Neural progenitor cell (in vitro differentiated cells): Measurements from ENCODE around the gene HOATZ. TPM values are rescaled to one million over a fixed set of nuclear protein-coding genes. Genes with fewer than 3 reads are reported as not detected.

Source experiments
- DNase-seq: peaks from one replicate; pipeline ENCODE4 v3.0.0-alpha.2; 2016; ENCODE audit warnings: low spot score
- H2AFZ ChIP-seq: fragments of 200-600 bp; sonication (generic); replicated peaks from 2 replicates; pipeline ENCODE4 v1.6.1; 2016; ENCODE audit warnings: antibody characterized with exemption
- H3F3A ChIP-seq: fragments of 200-600 bp; sonication (generic); 2 replicates; pipeline ENCODE4 v1.6.1; 2016; ENCODE audit warnings: antibody characterized with exemption, low read depth
- H3K27ac ChIP-seq: fragments of 200-600 bp; sonication (generic); 2 replicates; pipeline ENCODE4 v1.5.1; 2016; ENCODE audit warnings: mild to moderate bottlenecking
- H3K27me3 ChIP-seq: fragments of 200-600 bp; sonication (generic); 2 replicates; pipeline ENCODE4 v1.6.1; 2016; ENCODE audit warnings: mild to moderate bottlenecking, moderate library complexity
- H3K36me3 ChIP-seq: fragments of 200-600 bp; sonication (generic); 2 replicates; pipeline ENCODE4 v1.5.1; 2016
- H3K4me1 ChIP-seq: fragments of 200-600 bp; sonication (generic); 2 replicates; pipeline ENCODE4 v1.6.1; 2016; ENCODE audit warnings: mixed run types
- H3K4me2 ChIP-seq: fragments of 200-600 bp; sonication (generic); 2 replicates; pipeline ENCODE4 v1.6.1; 2016
- H3K4me3 ChIP-seq: fragments of 200-600 bp; sonication (generic); 2 replicates; pipeline ENCODE4 v1.5.1; 2016
- H3K79me2 ChIP-seq: fragments of 200-600 bp; sonication (generic); 2 replicates; pipeline ENCODE4 v1.6.1; 2016; ENCODE audit warnings: low read depth
- H3K9ac ChIP-seq: fragments of 200-600 bp; sonication (generic); 2 replicates; pipeline ENCODE4 v1.6.1; 2016
- H3K9me3 ChIP-seq: fragments of 200-600 bp; sonication (generic); 2 replicates; pipeline ENCODE4 v1.5.1; 2016; ENCODE audit warnings: low read depth
- H4K20me1 ChIP-seq: fragments of 200-600 bp; sonication (generic); 2 replicates; pipeline ENCODE4 v1.6.1; 2016; ENCODE audit warnings: low read depth
- H3K27ac Mint-ChIP-seq: 3 replicates; pipeline ENCODE4 v1.8.0; 2021; ENCODE audit warnings: mixed read lengths
- H3K27me3 Mint-ChIP-seq: 2 replicates; pipeline ENCODE4 v1.8.0; 2022; ENCODE audit warnings: low read depth, mild to moderate bottlenecking, inconsistent platforms, moderate library complexity, mixed read lengths; ENCODE audit not compliant: insufficient read depth
- H3K36me3 Mint-ChIP-seq: 3 replicates; pipeline ENCODE4 v1.8.0; 2021; ENCODE audit warnings: mixed read lengths
- H3K4me1 Mint-ChIP-seq: 3 replicates; pipeline ENCODE4 v1.8.0; 2021; ENCODE audit warnings: mixed read lengths
- H3K4me3 Mint-ChIP-seq: 3 replicates; pipeline ENCODE4 v1.8.0; 2021; ENCODE audit warnings: mild to moderate bottlenecking, moderate library complexity, mixed read lengths
- H3K9me3 Mint-ChIP-seq: 3 replicates; pipeline ENCODE4 v1.8.0; 2020; ENCODE audit warnings: mixed read lengths
- CTCF ChIP-seq: fragments of 200-600 bp; sonication (generic); IDR thresholded peaks from 2 replicates; pipeline ENCODE4 v1.5.1; 2017; ENCODE audit warnings: antibody characterized with exemption, mild to moderate bottlenecking
- EZH2 ChIP-seq: fragments of 200-600 bp; sonication (generic); IDR thresholded peaks from 2 replicates; pipeline ENCODE4 v1.6.1; 2017; ENCODE audit warnings: antibody characterized with exemption, mild to moderate bottlenecking, moderate library complexity
- EZH2phosphoT487 ChIP-seq: fragments of 200-600 bp; sonication (generic); IDR thresholded peaks from 2 replicates; pipeline ENCODE4 v1.6.1; 2017; ENCODE audit warnings: antibody characterized with exemption
- total RNA-seq: library from RNA; depleted of rRNA; stranded (reverse); fragments of >200 nt; gene quantifications from 2 replicates; pipeline ENCODE4 v1.2.3, GENCODE V29; 2015; ENCODE audit warnings: low replicate concordance

Gene HOATZ
- total RNA-seq, 1 donor from 2014 or later, result not detected

GRCh38 chr11:111469200-111469599 lies 45.4 kb upstream of the HOATZ start:
- Mint-ChIP-seq H3K36me3 (no peaks in the 10 kb centered on the region), H3K4me1 (peaks cover 14% of the 10 kb centered on the region), H3K4me3 (no peak overlapping the region), H3K27ac (no peak overlapping the region), H3K9me3 (no peaks in the 10 kb centered on the region), H3K27me3 (peaks cover 2% of the 10 kb centered on the region)
- Histone ChIP-seq H3K27ac (no peak overlapping the region), H3K36me3 (no peaks in the 10 kb centered on the region), H2AFZ (peak overlapping the region; percentile 68), H3K27me3 (no peaks in the 10 kb centered on the region), H3K4me2 (no peak overlapping the region), H3K9me3 (no peaks in the 10 kb centered on the region), H3K9ac (no peak overlapping the region), H3K79me2 (no peaks in the 10 kb centered on the region), H3F3A (no peaks in the 10 kb centered on the region), H4K20me1 (no peaks in the 10 kb centered on the region), H3K4me1 (peaks cover 6% of the 10 kb centered on the region), H3K4me3 (no peak overlapping the region)
- DNase-seq, result no peak
- TF ChIP-seq EZH2phosphoT487 (no peak), CTCF (no peak)

GRCh38 chr11:111472228-111472627 lies 42.4 kb upstream of the HOATZ start:
- Histone ChIP-seq H4K20me1 (no peaks in the 10 kb centered on the region), H3K4me1 (peaks cover 6% of the 10 kb centered on the region), H3K36me3 (no peaks in the 10 kb centered on the region), H3F3A (no peaks in the 10 kb centered on the region), H3K27me3 (no peaks in the 10 kb centered on the region), H3K27ac (no peak overlapping the region), H3K4me2 (no peak overlapping the region), H2AFZ (no peak overlapping the region), H3K9ac (no peak overlapping the region), H3K4me3 (no peak overlapping the region), H3K9me3 (no peaks in the 10 kb centered on the region), H3K79me2 (no peaks in the 10 kb centered on the region)
- no peaks in the 10 kb centered on the region for H3K36me3 Mint-ChIP-seq
- H3K9me3 Mint-ChIP-seq, result peaks cover 7% of the 10 kb centered on the region
- peaks cover 2% of the 10 kb centered on the region for H3K27me3 Mint-ChIP-seq
- H3K27ac Mint-ChIP-seq, result no peak overlapping the region
- peaks cover 14% of the 10 kb centered on the region for H3K4me1 Mint-ChIP-seq
- no peak overlapping the region for H3K4me3 Mint-ChIP-seq
- DNase-seq, result no peak
- TF ChIP-seq EZH2phosphoT487, result no peak

- TF ChIP-seq EZH2phosphoT487 (no peak), CTCF (no peak), EZH2 (no peak)
- Histone ChIP-seq H3F3A (no peaks in the 10 kb centered on the region), H3K36me3 (no peaks in the 10 kb centered on the region), H3K27me3 (no peaks in the 10 kb centered on the region), H4K20me1 (no peaks in the 10 kb centered on the region), H3K27ac (no peak overlapping the region), H2AFZ (no peak overlapping the region), H3K9ac (no peak overlapping the region), H3K4me1 (no peaks in the 10 kb centered on the region), H3K4me3 (no peak overlapping the region), H3K9me3 (no peaks in the 10 kb centered on the region), H3K79me2 (no peaks in the 10 kb centered on the region), H3K4me2 (no peak overlapping the region)
- H3K27me3 Mint-ChIP-seq, result peaks cover 4% of the 10 kb centered on the region
- no peak overlapping the region for H3K4me3 Mint-ChIP-seq
- no peak overlapping the region for H3K27ac Mint-ChIP-seq
- H3K4me1 Mint-ChIP-seq, result peaks cover 4% of the 10 kb centered on the region
- no peaks in the 10 kb centered on the region for H3K36me3 Mint-ChIP-seq
- peaks cover 7% of the 10 kb centered on the region for H3K9me3 Mint-ChIP-seq
- no peak for DNase-seq
These were observed 40.1 kb upstream of the HOATZ start for GRCh38 chr11:111474432-111474831.

GRCh38 chr11:111476366-111476765 lies 38.2 kb upstream of the HOATZ start:
- Histone ChIP-seq H3K9ac (no peak overlapping the region), H2AFZ (no peak overlapping the region)
- no peak for DNase-seq

More at GRCh38 chr11:111476366-111476765, 38.2 kb upstream of the HOATZ start:
- Histone ChIP-seq H3K4me3 (no peak overlapping the region), H3K9me3 (no peaks in the 10 kb centered on the region), H3K4me2 (no peak overlapping the region), H4K20me1 (no peaks in the 10 kb centered on the region), H3K79me2 (no peaks in the 10 kb centered on the region), H3K27me3 (peaks cover 2% of the 10 kb centered on the region), H3K4me1 (no peaks in the 10 kb centered on the region), H3K36me3 (no peaks in the 10 kb centered on the region), H3F3A (no peaks in the 10 kb centered on the region), H3K27ac (no peak overlapping the region)
- Mint-ChIP-seq H3K4me3 (no peak overlapping the region), H3K9me3 (peaks cover 12% of the 10 kb centered on the region), H3K27ac (no peak overlapping the region), H3K27me3 (peaks cover 2% of the 10 kb centered on the region), H3K36me3 (no peaks in the 10 kb centered on the region), H3K4me1 (no peaks in the 10 kb centered on the region)
- TF ChIP-seq CTCF (no peak), EZH2phosphoT487 (no peak), EZH2 (no peak)
